NCI-H748 treated with DMSO at 0.1 percent for 48 hours (cell line): Measurements from ENCODE around the gene SHF.

Experiments
- DNase-seq: peaks from one replicate; lab custom pipeline; 2025; lab: John Stamatoyannopoulos, UW

SHF gene

DNA sequence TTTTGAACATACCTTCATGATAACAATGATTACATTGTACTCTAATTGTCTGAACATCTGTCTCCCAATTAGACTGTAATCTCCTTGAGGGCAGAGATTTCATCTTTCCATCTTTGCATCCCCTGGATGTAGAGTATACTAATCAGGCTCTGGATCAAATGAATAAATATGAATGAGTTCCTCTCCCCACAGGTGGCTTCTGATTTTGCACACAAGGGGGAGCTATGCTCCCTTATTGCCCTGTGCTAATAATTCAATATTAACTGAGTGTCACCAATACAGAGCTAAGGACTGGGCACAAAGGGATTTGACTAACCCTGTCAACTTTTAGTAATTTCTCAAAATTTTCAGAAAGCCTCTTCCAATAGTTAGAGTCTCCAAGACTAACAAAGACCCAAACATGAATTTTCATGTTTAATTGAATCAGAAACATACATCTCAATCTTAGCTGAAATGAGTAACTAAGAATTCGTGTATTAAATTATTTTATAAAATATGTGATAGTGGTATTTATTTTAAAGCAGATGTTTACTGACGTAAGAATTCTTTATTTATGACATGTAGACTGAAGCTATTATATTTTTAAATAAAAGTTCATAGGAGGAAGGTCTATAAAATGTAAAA is 61.1 kb downstream of the SHF start:
- peak; percentile 9 for DNase-seq

DNA sequence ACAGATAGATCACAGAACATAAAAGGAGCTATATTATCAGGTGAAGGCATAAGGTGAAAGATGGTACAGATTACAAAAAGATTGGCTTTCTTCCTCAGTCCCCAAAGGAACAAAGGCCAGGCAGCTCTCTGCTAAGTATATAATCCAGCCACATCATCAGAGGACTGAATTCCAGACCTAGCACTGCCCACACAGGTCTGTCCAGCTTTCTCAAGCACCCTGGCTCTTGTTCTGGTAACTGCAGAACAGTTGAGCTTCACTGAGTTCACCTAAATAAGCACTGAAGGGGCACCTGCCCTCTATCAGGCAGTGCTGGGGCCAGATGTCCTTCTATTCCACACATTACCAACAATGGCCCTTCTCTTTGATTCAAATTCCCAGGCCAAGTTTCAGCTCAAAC is 64.4 kb downstream of the SHF start:
- DNase-seq: no peak

GRCh38 chr15:45122719-45123118 is 65.0 kb downstream of the SHF start:
- no peak for DNase-seq

DNA sequence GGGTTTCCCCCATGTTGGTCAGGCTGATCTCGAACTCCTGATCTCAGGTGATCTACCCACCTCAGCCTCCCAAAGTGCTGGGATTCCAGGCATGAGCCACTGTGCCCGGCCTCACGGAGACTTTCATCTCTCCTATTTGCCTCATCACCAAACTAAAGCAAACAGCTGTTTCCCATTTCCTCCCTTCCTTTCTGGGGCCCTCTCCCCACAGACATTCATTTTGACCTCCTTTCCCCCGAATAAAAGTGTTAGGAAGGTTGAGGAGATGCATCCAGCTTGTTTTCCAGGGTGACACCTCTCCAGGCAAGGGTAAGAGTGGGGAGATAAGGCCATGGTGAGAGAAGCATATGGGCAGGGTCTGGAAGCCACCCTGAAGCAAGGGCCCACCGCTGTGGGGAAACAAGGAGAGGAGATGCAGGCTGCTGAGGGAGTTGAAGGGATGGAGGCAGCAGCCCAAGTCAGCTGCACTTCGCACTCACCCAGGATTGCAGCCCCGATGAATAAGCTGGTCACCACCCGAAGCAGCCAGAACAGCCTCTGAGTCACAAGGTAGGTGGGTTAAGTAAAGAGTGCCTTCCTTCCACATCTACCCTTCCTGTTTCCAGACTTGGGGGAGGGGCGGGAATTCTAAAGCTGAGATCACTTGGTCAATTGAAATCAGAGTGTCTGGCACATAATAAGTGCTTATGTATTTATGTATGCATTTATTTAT is 65.9 kb downstream of the SHF start:
- DNase-seq: no peak

- no peak for DNase-seq
Observed at GRCh38 chr15:45121020-45121419, 66.7 kb downstream of the SHF start.

- no peak for DNase-seq
Observed at GRCh38 chr15:45120081-45120972, 67.4 kb downstream of the SHF start.

- DNase-seq: no peak
Observed at GRCh38 chr15:45118996-45119395, 68.8 kb downstream of the SHF start.

GRCh38 chr15:45118131-45118588 is 69.6 kb downstream of the SHF start:
- DNase-seq: peak; percentile 72

DNA sequence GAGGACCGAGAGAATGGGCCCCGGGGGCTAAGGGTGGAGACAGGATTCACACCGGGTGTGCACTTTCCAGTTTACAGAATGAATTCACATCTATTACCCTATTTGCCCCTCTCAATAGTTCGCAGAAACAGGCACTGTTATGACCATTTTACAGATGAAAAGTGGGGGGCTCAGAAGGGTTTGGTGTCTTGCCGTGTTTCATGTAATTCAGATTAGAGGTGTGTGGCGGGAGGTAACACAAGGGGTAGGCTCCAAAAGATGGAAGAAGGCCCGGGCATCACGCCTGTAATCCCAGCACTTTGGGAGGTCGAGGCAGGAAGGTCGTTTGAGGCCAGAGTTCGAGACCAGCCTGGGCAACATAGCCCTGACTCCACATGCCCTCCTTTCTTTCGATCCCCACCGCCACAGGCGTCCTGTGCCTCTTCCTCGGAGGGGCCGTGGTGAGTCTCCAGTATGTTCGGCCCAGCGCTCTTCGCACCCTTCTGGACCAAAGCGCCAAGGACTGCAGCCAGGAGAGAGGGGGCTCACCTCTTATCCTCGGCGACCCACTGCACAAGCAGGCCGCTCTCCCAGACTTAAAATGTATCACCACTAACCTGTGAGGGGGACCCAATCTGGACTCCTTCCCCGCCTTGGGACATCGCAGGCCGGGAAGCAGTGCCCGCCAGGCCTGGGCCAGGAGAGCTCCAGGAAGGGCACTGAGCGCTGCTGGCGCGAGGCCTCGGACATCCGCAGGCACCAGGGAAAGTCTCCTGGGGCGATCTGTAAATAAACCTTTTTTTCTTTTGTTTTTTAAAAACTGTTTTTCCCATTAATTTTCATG is 70.2 kb downstream of the SHF start:
- no peak for DNase-seq
